GM10266 (cell line): Measurements from ENCODE around the gene ANKRD6.

Experiments used
- DNase-seq: peaks from one replicate; pipeline ENCODE4 v3.0.0; 2012; ENCODE audit errors: extremely low spot score
- TF ChIP-seq, protein P1 (sequence below): IDR thresholded peaks from 2 replicates; pipeline ENCODE4 v1.5.1; 2012; ENCODE audit warnings: mild to moderate bottlenecking, low read depth; ENCODE audit not compliant: control insufficient read depth, insufficient read depth; ENCODE audit errors: missing control alignments

ANKRD6 gene

GRCh38 chr6:89642956-89643355 lies 210.0 kb downstream of the ANKRD6 start:
- DNase-seq = no peak
- TF ChIP-seq, protein P1, sequence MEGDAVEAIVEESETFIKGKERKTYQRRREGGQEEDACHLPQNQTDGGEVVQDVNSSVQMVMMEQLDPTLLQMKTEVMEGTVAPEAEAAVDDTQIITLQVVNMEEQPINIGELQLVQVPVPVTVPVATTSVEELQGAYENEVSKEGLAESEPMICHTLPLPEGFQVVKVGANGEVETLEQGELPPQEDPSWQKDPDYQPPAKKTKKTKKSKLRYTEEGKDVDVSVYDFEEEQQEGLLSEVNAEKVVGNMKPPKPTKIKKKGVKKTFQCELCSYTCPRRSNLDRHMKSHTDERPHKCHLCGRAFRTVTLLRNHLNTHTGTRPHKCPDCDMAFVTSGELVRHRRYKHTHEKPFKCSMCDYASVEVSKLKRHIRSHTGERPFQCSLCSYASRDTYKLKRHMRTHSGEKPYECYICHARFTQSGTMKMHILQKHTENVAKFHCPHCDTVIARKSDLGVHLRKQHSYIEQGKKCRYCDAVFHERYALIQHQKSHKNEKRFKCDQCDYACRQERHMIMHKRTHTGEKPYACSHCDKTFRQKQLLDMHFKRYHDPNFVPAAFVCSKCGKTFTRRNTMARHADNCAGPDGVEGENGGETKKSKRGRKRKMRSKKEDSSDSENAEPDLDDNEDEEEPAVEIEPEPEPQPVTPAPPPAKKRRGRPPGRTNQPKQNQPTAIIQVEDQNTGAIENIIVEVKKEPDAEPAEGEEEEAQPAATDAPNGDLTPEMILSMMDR = no peak

DNA sequence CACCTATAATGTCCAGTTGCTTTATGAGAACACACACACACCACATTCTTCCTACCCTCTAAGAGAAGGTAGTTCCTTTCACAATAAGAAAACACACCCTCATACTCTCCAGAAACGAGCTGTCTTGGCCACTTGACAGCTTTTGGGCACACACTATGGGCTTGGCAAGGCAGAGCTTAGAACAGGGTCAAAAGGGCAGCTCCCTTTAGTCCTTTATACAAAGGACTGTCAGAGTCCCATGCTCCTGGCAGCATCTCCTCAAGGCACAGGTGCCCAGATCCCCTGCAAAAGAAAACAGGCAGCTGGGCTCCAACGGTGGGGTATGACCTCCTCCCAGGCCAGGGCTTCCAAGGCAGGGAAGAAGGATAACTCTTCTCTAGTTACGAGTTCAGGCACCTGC lies 210.5 kb downstream of the ANKRD6 start:
- TF ChIP-seq, protein P1 = no peak
- no peak for DNase-seq

DNA sequence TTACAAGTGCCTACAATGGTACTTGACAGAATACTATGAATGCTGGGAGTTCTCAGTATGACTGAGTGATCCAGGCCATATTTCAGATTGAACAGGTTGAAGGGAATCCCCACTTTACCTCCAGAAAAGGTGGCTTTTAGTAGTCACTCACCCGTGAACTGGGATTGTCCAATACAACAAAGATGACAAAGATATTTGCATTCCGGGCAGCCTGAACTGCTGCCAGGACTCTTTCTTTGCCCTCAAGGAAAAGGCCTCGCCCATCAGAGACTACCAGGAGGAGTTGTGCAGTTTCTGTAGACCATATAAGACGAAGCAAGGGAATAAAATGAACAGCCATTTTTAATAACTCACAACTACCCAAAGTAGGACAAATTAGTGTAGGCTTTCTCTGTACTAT lies 211.9 kb downstream of the ANKRD6 start:
- no peak for DNase-seq
- TF ChIP-seq, protein P1 = no peak

DNA sequence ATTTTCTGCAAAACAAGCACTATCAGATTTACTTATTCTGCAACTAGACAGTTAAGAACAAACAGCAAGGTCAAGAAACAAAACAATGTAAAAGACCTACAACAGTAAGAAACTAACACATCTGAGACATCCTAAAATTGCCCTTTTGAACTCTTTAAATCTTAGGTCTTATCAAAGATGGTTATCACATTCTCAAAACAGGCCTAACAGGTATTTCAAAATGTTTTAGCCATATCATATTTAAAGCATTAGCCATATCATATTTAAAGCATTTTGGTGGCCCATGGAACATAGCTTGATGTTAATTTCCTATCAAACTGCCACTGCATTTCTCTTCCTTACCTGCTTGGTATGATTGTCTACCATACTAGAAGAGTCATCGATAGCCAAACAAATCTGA lies 216.7 kb downstream of the ANKRD6 start:
- no peak for DNase-seq
- TF ChIP-seq, protein P1 = no peak

DNA sequence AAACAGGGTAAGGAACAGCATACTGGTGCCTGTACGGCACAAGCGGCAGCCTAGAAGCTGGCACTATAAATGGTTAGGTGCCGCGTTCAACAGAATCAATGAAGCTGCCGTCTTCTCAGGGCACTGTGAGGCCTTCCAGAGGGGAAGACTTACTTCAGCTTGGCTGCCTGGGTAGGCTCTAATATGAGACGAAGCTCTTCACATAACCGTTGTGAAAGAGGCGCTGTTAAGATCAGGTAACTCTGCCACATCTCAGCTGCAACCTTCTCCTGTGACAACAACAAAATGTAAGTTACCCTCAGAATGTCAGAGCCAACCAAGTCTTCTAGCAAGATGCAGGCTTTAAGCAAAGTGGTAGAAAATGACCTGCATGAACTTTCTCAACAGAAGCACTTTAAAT lies 217.6 kb downstream of the ANKRD6 start:
- DNase-seq = no peak
- TF ChIP-seq, protein P1 = no peak

DNA sequence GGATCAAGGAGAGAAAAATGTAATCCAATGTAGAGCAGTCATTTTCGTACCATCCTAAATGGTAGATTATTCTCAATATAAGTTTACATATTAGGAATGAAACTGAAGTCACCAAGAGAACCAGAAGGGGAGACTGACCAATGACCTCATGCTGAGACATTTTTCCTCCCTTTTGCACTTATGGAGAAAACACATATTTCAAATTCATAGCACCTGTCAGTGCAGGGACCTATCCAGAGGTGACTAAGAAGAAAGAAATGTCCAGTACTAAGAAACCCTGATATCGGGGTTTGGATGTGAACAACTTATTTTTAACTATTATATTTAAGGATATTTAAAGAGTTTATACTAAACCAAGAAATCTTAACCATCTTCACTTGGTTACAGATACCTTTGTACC lies 222.2 kb downstream of the ANKRD6 start:
- TF ChIP-seq, protein P1 = no peak
- no peak for DNase-seq

DNA sequence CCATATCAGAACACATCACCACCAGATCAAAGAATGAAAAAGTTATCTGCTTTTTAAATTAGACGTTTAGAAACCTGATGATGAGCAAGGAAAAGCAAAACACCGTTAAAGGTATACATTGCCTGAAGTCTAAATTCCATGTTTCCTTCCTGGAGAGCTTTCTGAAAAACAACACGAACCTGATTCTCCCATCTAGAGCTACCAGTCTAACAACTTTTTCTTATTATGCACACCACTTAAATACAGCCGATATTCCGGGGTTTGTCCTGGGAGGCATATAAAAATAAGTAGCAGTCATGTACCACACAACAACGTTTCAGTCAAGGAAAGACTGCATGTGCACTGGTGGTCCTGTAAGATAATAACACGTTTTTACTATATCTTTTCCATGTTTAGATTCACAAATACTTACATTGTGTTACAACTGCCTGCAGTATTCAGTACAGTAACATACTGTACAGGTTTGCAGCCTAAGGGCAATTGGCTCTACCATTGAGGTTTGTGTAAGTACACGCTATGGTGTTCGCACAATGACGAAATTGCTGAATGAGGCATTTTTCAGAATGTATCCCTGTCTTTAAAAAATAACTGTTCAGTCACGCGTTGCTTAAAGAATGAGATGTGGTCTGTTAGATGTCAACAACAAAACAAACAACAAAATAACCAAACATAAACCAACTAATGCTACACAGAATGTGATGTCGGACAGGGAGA lies 224.7 kb downstream of the ANKRD6 start:
- TF ChIP-seq, protein P1 = no peak
- DNase-seq = no peak
